ENCODE results near the gene CSGALNACT2.
A peak's percentile ranks its signal among the peaks of the same experiment; 100 is the strongest.

The CSGALNACT2 gene

DNA sequence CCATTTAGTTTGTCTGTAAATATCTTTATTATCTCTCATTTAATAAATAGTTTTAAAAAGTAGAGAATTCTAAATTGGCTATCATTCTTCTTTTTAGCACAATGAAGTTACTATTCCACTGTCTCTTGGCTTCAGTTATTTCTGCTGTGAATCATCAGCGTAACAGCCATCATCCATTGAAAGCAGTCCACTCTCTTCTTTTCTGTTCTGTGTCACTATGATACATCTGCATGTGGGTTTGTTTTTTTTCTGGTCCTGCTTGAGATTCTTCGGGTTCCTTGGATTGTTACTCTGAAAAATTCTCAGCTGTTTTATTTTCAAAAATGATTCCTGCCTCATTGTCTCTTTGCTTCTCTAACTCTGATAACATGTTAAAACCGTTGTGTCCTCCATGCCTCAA lies 52.5 kb downstream of the CSGALNACT2 start:
- DNase-seq (ENCODE audit: low read depth in 1 of 2, low spot score in 1 of 2): no peak
- no peak for TF ChIP-seq JUND (IDR thresholded peaks at IDR 0.05; ENCODE audit: low read depth)
- in situ Hi-C loops (cut with HindIII; ENCODE audit: low pct_unique_long_range_greater_than_20kb, low sequenced_read_pairs): no loop called here

DNA sequence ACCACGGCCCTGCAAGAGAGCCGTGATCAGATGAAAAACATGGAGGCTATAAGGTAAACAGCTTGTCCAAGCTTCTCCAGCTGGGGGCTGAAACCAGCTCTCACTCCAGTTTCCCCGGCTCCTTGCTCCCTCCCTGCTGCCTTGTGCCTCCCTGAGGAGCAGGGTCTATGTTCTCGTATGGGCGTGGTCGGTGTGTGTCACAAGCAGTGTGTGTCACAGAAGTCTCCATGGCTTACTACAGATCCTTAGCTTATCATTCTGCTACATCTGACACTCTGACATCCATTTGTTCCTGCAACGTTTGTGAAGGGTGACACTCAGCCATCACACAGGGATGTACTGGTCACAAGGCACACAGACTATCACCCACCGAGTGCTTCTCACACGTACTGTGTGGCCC lies 54.6 kb downstream of the CSGALNACT2 start:
- DNase-seq (ENCODE audit: low read depth in 1 of 2, low spot score in 1 of 2): no peak
- TF ChIP-seq JUND (IDR thresholded peaks at IDR 0.05; ENCODE audit: low read depth): no peak
- in situ Hi-C loops (cut with HindIII; ENCODE audit: low pct_unique_long_range_greater_than_20kb, low sequenced_read_pairs): no loop called here

DNA sequence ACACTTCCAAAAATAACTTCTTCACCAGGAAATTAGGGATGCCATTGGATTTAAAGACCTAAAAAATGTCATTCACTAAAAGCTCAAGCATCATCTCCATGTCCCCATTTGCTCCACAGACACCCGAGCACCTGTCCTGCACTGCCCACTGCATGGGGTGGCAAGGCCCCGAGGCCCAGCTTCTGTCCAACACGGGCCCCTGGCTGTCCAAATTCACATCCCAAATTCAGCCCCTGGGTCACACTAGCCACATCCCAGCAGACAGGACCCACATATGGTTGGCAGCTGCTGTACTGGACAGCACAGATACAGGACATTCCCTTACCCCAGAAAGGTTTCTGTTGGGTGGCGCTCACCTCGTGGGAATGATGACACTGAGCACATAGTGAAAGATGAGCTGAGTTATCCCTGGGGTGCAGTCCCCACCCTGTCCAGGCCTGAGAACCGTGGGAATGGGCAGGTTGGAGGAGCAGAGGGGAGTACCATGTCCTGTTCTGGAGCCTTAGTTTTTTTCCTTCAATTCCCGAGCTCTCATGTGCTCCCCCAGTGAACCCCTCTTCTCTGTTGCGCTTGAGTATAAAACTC lies 55.3 kb downstream of the CSGALNACT2 start:
- in situ Hi-C loops (cut with HindIII; ENCODE audit: low pct_unique_long_range_greater_than_20kb, low sequenced_read_pairs): no loop called here
- DNase-seq (ENCODE audit: low read depth in 1 of 2, low spot score in 1 of 2): no peak
- no peak for TF ChIP-seq JUND (IDR thresholded peaks at IDR 0.05; ENCODE audit: low read depth)

DNA sequence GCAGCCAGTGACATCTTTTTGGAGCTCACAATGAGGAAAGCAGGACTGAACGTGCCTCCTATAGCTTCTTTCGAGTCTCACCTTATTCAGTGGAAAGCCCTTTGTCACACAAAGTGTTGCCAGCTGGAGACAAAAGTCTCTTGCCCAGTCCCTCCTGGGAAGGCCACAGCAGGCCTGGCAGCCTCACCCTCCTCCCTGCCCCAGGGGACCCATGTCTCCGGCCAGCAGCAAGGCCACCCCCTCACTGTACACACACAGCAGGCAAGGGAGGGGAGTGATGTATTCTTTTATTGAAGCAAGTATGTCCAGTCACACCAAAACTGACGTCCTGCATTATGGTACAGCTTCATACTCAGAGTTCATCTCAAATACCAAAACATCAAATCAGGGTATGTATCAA lies 56.0 kb downstream of the CSGALNACT2 start:
- DNase-seq (ENCODE audit: low read depth in 1 of 2, low spot score in 1 of 2): no peak
- no peak for TF ChIP-seq JUND (IDR thresholded peaks at IDR 0.05; ENCODE audit: low read depth)
- in situ Hi-C loops (cut with HindIII; ENCODE audit: low pct_unique_long_range_greater_than_20kb, low sequenced_read_pairs): no loop called here

DNA sequence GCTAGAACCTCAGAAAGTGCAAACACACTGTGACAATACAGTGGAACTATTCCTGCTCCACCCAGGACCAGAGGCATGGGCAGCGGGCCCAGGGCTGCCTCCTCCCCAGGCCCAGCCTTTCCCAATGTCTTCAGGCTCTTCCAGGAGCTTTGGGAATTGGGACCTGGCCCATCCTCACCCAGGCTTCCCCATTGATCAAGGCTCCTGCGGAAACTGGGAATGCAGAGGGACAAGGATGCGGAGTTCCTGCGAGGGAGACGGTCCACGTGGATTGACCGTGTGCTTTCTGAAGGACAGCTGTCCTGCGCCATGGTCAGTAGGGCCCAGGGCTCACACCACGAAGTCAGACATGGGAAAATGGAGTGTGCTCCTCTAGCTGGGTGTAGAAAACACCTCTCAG lies 56.6 kb downstream of the CSGALNACT2 start:
- no peak for TF ChIP-seq JUND (IDR thresholded peaks at IDR 0.05; ENCODE audit: low read depth)
- in situ Hi-C loops (cut with HindIII; ENCODE audit: low pct_unique_long_range_greater_than_20kb, low sequenced_read_pairs): no loop called here
- DNase-seq (ENCODE audit: low read depth in 1 of 2, low spot score in 1 of 2): no peak

DNA sequence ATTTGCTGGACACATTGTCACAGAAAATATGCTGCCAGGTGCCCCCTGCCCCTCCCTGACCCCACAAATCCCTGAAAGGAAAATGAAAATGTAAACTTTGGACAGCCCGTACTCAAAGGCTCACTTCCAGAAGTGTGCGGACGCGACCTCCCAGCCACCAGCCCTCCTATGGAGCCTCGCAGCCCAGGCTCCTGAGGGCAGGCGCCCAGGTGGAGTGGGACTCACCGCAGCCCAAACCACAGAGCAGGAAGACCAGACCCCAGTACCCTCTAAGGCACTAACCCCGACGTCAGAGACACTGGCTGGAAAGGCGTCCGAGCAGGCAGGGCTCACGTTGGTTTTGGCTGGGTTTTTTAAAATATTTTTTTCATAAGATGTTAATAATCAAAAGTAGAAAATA lies 57.3 kb downstream of the CSGALNACT2 start:
- in situ Hi-C loops (cut with HindIII; ENCODE audit: low pct_unique_long_range_greater_than_20kb, low sequenced_read_pairs): no loop called here
- TF ChIP-seq JUND (IDR thresholded peaks at IDR 0.05; ENCODE audit: low read depth): no peak
- no peak for DNase-seq (ENCODE audit: low read depth in 1 of 2, low spot score in 1 of 2)

DNA sequence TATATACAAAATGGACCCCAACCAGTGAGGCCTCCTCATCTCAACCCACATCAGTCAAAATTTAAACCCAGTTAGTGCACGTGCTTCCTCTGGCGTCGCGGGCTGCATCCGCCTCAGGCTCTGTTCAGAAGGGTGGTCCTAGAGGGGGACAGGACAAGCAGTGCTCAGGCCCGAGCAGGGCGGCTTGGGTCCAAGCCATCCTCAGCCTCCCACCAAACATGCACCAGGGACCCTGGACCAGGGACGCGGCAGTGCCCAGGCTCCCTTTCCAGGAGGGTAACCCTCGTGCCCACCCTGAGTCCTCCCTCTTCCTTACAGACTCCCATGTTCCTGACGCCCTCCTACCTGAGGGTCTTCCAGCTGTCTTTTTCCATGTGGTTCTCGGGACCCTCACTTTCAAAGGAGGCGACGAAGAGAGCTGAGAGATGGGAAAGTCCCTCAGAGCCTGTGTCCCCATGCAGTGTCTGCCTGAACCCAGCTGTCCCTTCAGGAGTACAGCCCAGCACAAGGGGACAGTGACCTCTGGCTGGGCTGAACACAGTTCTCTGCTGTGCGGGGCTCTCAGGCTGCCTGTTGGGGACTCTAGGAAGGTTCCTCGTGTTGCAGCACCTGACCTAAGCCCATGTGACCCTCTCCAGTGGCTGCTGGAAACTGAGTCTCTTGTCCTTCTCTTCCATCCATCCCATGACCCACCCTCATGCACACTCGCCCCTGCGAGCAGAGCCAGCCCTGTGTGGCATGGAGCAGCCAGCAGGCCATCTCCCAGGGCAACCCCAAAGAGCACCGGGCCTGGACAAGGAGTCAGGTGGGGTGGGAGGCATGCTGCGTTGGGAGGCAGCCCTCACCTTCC lies 58.1 kb downstream of the CSGALNACT2 start:
- no peak for DNase-seq (ENCODE audit: low read depth in 1 of 2, low spot score in 1 of 2)
- TF ChIP-seq JUND (IDR thresholded peaks at IDR 0.05; ENCODE audit: low read depth): no peak
- in situ Hi-C loops (cut with HindIII; ENCODE audit: low pct_unique_long_range_greater_than_20kb, low sequenced_read_pairs): no loop called here

DNA sequence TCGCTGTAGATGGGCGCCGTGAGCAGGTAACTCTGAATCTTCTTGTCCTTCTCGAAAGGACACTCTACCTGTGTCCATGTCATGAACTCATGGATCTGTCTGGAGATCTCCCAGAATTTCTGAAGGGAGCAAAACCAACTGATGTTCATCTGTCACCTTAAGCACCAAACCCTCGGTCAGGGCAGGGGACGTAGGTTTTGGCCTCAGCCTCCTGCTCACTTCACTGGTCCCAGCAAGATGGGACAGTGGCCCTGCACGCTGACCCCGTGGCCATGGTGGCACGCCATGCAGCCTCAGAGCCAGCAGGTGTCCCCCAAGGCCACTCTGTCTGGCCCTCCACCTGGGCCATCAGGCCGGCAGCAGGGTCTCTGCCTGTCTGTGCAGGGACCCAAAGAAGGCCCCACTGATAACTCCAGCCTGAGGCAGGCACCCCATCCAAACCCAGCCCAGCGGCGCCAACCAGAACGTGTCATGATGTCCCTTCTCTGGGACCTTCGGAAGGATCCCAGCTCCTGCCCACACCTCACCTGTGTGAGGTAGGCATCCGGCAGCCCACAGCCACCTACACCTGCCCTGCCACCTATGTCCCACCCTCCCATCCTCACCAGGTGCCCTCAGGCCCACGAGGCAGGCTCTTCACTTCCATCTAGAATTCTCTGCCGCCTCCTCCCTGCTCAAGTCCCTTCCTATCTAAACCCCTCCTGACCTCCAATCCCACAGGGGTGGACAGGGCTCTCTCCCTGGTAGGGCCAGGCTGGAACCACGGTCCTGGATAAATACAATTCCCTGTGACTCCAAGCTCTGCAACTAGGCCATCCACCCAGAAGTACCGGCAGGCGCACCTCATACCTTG lies 59.0 kb downstream of the CSGALNACT2 start:
- in situ Hi-C loops (cut with HindIII; ENCODE audit: low pct_unique_long_range_greater_than_20kb, low sequenced_read_pairs): no loop called here
- TF ChIP-seq JUND (IDR thresholded peaks at IDR 0.05; ENCODE audit: low read depth): no peak
- no peak for DNase-seq (ENCODE audit: low read depth in 1 of 2, low spot score in 1 of 2)

DNA sequence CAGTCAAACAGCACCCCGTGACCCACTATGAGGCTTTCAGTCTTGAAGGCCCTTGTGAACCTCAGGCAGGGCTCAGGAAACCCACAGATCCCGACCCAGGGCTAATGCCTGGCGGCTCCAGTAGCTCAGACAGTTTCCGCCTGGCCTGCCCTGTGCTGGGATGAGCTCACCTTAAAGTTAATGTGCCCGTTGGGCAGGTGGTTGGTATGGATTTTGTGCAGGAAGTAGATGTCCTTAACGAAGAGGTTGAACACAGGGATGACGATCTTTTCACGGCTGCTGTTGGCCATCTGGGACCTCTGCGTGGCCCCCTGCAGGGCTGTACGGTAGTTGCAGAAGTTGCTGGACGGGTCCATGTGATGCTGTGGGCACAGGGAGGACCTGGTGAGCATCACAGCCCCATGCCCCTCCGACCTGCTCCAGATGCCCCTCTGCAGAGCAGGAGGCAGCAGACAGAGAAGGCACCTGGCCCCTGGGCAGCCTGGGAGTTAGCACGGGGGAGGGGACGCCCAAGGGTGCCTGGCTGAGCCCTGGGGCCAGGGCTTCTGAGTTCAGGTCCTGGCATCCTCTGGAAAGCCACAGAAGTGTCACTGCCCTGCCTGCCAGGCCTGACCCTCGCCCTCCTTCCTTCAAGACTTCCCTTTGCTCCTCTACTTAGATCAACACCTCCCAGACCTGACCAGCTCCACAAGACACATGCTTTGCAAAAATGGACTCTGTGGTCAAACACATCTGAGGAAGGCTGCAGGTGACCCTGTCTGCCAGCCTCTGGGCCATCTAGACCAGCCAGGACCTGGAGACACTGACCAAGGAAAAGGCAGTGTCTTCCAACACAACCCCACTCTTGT lies 59.8 kb downstream of the CSGALNACT2 start:
- peak in 1 of 2 experiments; percentile 59 for DNase-seq (ENCODE audit: low read depth in 1 of 2, low spot score in 1 of 2)
- in situ Hi-C loops (cut with HindIII; ENCODE audit: low pct_unique_long_range_greater_than_20kb, low sequenced_read_pairs): no loop called here

DNA sequence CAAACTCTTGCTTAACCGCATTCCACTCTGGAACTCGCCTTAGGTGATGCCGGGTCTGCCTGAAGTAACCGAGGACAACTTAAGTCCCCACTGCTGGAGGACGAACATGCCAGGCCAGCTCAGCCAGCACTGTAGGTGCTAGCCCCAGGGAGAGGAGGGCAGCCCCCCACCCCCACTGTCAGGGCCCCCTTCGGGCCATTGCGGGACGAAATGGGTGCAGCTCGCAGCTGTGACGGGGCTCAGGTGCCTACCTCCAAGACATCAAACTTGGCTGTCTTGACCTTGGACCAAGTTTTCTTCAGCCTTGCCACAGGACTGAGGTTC lies 60.4 kb downstream of the CSGALNACT2 start:
- in situ Hi-C loops (cut with HindIII; ENCODE audit: low pct_unique_long_range_greater_than_20kb, low sequenced_read_pairs): no loop called here
- peak in 1 of 2 experiments; percentile 60 for DNase-seq (ENCODE audit: low read depth in 1 of 2, low spot score in 1 of 2)
- no peak for TF ChIP-seq JUND (IDR thresholded peaks at IDR 0.05; ENCODE audit: low read depth)

More for the DNA sequence above, 59.8 kb downstream of the CSGALNACT2 start:
- TF ChIP-seq JUND (IDR thresholded peaks at IDR 0.05; ENCODE audit: low read depth): no peak

DNA sequence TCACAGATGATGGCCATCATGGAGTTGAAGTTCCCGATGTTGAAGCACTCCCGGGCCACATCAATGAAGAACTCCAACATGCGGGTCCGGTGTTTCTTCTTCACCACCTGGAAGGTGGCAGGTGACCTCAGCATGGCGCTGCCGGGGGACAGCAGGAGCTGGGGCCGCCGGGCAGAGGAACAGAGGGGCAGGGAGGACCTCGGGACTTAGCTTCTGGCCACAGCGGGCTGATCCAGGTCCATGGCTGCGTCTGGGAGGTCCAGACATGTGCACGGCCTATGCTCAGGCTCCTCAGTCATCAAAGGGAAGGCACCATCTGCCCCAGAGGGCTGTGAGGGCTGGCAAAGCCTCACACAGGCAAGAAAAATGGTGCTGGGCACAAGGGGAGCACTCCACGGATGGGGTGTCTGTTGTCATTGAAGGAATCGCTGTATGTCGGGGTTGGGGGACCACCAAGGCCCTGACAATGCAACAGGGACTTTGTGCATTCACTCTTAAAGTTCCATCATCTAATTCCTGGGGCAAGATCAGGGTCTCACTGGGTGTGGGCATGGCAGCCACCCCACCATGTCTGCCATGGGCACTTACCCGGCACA lies 60.9 kb downstream of the CSGALNACT2 start:
- in situ Hi-C loops (cut with HindIII; ENCODE audit: low pct_unique_long_range_greater_than_20kb, low sequenced_read_pairs): no loop called here
- no peak for DNase-seq (ENCODE audit: low read depth in 1 of 2, low spot score in 1 of 2)
- no peak for TF ChIP-seq JUND (IDR thresholded peaks at IDR 0.05; ENCODE audit: low read depth)
